ENCODE measurements around the gene OR6B3.

OR6B3 gene

GRCh38 chr2:240043279-240043989 is 9.9 kb downstream of the OR6B3 start:
- DNase-seq (ENCODE audit: low spot score): no peak

GRCh38 chr2:240042740-240043139 is 10.6 kb downstream of the OR6B3 start:
- DNase-seq (ENCODE audit: low spot score): no peak

- no peak for DNase-seq (ENCODE audit: low spot score)
Observed at GRCh38 chr2:240041363-240041762, 12.0 kb downstream of the OR6B3 start.

GRCh38 chr2:240037358-240037757 is 16.0 kb downstream of the OR6B3 start:
- DNase-seq (ENCODE audit: low spot score): no peak

GRCh38 chr2:240033330-240033678 is 20.0 kb downstream of the OR6B3 start:
- no peak for DNase-seq (ENCODE audit: low spot score)

- DNase-seq (ENCODE audit: low spot score): no peak
Observed at GRCh38 chr2:240032406-240033329, 20.7 kb downstream of the OR6B3 start.

- DNase-seq (ENCODE audit: low spot score): no peak
Observed at GRCh38 chr2:240030379-240031094, 22.8 kb downstream of the OR6B3 start, which contains the start of gene OR6B2. TSS of gene OR6B2 (minus strand) at chr2:240030429. CDS start at chr2:240030429, 0 bp downstream.

- no peak for DNase-seq (ENCODE audit: low spot score)
Observed at GRCh38 chr2:240024766-240025165, 28.6 kb downstream of the OR6B3 start.

GRCh38 chr2:240023792-240024191 is 29.5 kb downstream of the OR6B3 start:
- no peak for DNase-seq (ENCODE audit: low spot score)

GRCh38 chr2:240021488-240022104 is 31.7 kb downstream of the OR6B3 start:
- DNase-seq (ENCODE audit: low spot score): peak; percentile 76

GRCh38 chr2:240018071-240018750 is 35.1 kb downstream of the OR6B3 start:
- DNase-seq (ENCODE audit: low spot score): no peak

- DNase-seq (ENCODE audit: low spot score): no peak
Observed at GRCh38 chr2:240014327-240014726, 39.0 kb downstream of the OR6B3 start.

GRCh38 chr2:240013343-240013742 is 40.0 kb downstream of the OR6B3 start:
- no peak for DNase-seq (ENCODE audit: low spot score)

GRCh38 chr2:240002983-240003382 is 50.3 kb downstream of the OR6B3 start:
- no peak for DNase-seq (ENCODE audit: low spot score)

- no peak for DNase-seq (ENCODE audit: low spot score)
Observed at GRCh38 chr2:240000671-240001070, 52.6 kb downstream of the OR6B3 start.

- no peak for DNase-seq (ENCODE audit: low spot score)
Observed at GRCh38 chr2:239997686-239998409, 55.5 kb downstream of the OR6B3 start.

All from cerebellar cortex (tissue), 1 donor.